ENCODE measurements around the gene CNTNAP5.

The CNTNAP5 gene

DNA sequence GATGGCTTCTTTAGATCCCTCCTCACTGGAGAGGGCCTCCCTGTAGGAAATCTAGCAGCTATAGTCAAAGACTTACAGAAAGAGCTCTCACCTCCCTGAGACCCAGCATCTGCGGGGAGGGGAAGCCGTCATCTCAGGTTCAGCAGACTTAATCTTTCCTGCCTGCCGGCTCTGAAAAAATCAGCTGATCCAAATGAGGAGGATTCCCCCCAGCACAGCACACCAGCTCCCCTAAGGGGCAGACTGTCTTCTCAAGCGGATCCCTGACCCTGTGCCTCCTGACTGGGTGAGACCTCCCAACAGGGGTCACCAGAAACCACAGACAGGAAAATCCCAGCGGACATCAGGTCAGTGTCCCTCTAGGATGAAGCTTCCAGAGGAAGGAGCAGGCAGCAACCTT is 601.9 kb downstream of the CNTNAP5 start:
- DNase-seq (ENCODE audit: low spot score), result no peak

- DNase-seq (ENCODE audit: low spot score), result no peak
Measured at GRCh38 chr2:124633812-124634211, 608.7 kb downstream of the CNTNAP5 start.

GRCh38 chr2:124639524-124639923 is 614.4 kb downstream of the CNTNAP5 start:
- no peak for DNase-seq (ENCODE audit: low spot score)

GRCh38 chr2:124640221-124640750 is 615.2 kb downstream of the CNTNAP5 start:
- DNase-seq (ENCODE audit: low spot score), result no peak

GRCh38 chr2:124646166-124646815 is 621.2 kb downstream of the CNTNAP5 start:
- no peak for DNase-seq (ENCODE audit: low spot score)

GRCh38 chr2:124647245-124647644 is 622.2 kb downstream of the CNTNAP5 start:
- DNase-seq (ENCODE audit: low spot score), result no peak

GRCh38 chr2:124647663-124648062 is 622.6 kb downstream of the CNTNAP5 start:
- DNase-seq (ENCODE audit: low spot score), result no peak

GRCh38 chr2:124649001-124649400 is 623.9 kb downstream of the CNTNAP5 start:
- no peak for DNase-seq (ENCODE audit: low spot score)

- DNase-seq (ENCODE audit: low spot score), result no peak
Measured at GRCh38 chr2:124652099-124652498, 627.0 kb downstream of the CNTNAP5 start.

DNA sequence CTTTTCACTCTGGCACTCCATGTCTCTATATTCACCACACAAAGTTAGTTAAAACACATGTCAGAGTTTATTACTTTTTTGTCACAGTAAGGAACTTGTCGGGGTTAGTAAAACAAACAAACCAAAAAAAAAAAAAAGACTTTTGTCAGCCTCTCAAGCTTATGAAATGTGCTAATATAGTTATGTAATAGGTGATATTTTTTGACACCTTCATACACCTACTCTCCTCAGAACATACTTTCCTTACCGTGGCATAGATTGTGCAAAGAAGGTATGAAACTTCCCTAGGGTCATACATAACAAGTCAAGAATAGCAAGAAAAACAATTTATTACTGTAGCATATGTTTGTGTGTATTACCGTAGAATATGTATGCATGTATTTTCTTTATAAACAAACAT is 633.3 kb downstream of the CNTNAP5 start:
- no peak for DNase-seq (ENCODE audit: low spot score)

- DNase-seq (ENCODE audit: low spot score), result no peak
Measured at GRCh38 chr2:124661558-124661957, 636.5 kb downstream of the CNTNAP5 start.

DNA sequence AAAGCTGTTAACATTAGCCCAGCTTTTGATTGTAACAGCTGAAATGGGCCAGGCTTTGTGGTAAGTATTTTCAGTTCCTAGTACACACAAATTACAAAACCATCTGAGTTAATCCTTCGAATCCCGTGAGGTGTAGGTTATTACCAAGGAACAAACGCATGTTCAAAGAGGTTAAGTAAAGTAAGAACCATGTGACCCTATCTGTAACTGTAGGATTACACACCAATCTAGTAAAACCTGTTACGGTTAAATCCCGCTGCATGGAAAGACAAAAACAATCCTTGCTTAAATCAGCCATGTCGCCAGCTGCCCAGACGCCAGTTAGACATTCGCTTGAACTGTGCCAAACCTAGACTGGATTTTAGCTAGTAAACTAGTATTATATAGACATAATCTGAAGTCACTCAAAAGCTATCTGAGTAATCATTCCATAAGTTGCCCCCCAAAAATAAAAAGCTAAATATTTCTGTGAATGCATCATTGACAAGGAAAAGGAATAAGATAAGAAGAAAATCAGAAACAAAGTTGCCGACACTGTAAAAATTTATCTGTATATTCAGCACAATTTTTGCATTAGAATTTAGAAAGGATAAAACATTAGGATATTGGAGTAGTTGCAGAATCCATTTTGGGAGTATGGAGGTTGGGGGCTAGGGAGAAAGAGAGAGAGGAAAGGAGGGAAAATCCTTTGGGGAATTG is 638.0 kb downstream of the CNTNAP5 start:
- no peak for DNase-seq (ENCODE audit: low spot score)

GRCh38 chr2:124663645-124663997 is 638.5 kb downstream of the CNTNAP5 start:
- DNase-seq (ENCODE audit: low spot score), result no peak

DNA sequence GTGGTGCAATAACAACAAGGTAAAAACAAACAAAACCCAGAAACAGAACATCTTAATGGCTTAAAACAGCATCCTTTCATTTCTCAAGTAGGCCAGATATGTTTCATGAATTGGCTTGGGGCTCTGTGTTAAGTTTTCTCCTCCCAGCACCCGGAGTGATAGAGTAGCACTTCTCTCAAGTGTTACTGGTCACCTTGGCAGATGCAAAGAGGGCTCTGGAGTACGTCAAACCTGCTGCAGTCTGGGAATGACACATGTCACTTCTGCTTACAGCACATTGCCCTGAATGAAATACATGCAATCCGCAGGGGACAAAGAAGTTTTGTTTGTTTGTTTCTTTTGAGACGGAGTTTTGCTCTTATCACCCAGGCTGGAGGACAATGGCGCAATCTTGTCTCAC is 639.3 kb downstream of the CNTNAP5 start:
- no peak for DNase-seq (ENCODE audit: low spot score)

DNA sequence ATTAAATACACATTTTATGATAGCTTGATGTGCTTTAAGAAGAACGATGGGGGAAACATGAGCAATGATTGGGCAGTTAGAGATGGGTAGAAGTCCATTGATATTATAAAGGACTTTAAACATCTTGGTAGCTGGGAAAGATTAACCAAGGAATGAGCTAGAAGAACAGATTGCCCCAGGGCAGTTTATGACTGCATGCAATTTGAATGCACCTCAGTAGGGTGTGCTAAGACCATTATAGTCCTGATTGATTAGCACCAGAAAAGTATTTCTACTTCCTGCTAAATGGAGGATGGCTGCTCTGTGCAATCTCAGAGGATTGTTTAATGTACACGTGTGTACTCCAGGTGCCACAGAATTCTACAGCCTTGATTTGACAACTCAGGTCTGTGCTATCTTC is 641.9 kb downstream of the CNTNAP5 start:
- DNase-seq (ENCODE audit: low spot score), result no peak

- DNase-seq (ENCODE audit: low spot score), result no peak
Measured at GRCh38 chr2:124668161-124668560, 643.1 kb downstream of the CNTNAP5 start.

DNA sequence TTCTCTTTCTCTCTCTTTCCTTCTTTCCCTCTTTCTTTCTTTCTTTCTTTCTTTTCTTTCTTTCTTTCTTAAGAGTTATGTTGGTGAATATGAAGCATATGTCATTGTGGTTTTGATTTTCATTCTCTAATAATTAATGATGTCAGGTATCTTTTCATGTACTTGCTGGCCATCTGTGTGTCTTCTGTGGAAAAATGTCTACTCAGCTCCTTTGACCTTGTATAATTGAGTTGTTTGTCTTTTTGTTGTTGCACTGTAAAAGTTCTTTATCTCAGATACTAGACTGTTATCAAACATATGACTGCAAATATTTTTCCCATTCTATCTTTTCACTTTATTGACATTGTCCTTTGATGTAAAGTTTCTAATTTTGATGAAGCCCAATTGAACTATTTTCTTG is 645.1 kb downstream of the CNTNAP5 start:
- DNase-seq (ENCODE audit: low spot score), result no peak

DNA sequence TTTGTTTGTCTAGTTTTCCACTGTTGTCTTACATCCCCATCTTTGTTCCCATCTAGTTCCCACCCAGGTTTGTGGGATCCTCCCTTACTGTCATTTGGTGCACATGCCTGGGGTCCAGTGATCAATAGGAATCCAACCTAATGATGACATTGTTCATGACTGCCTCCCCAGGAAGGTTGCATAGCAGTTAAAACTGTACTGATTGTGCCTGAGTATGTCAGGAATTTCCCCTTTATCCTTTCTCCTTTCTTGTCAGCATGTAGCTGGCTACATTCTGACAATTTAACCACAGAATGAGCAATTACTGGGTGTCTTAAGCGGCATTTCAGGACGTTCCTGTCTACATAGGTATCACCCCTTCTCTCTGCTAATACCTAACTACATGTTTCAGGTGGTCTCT is 653.0 kb downstream of the CNTNAP5 start:
- no peak for DNase-seq (ENCODE audit: low spot score)

DNA sequence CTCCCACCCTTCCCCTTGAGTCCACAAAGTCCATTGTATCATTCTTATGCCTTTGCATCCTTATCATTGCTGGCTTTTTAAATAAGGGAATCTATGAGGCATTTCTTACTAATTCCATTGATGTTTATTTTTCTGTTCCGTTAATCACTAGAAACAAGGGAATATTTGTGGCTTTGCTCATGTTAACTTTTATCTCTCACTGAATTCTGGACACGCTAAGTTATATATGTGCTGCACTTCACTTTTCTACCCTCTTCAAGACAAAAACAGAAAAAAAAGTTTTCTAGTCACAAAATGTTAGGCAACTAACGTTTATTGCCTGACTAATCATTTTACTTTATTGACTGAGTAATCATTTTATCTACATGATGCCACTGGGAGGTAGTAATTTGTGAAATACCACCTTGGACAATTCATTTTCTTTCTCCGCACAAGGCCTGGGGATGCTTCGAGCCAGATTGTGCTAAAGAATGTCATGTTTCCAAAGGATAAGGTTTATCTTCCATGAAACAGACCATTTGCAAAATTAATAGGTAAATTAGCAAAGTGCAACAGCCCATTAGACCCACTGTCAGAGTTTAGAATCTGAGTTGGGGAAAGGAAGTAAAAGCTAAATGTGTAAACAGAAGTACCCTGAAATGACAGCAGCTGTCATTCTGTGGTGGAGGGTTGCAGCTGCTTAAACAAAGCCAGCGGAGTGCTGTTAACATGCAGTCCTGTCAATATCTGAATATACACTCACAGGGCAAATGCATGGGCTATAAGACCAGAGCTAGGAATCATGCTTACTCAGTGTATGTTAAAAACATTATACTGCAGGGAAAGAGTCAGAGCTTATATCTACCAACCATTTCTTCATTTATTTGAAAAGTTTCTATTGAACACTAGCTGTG is 658.7 kb downstream of the CNTNAP5 start:
- no peak for DNase-seq (ENCODE audit: low spot score)

DNA sequence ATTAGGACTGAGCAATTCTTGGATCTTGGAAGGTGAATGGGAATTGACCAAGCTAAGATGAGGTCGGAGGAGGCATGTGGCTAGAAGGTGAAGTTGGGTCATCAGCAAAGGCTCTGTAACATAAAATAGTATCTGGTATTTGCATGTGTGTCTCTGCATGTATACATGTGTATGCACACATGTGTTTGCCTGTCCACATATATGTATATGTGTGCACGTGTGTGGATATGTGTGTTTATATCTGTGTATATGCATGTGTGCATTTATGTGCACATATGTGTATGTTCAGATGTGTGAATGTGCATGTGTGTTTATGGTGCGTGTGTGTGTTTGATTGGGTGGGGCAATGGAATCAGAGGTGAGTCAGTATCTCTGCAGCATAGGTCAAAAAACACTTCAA is 664.3 kb downstream of the CNTNAP5 start:
- no peak for DNase-seq (ENCODE audit: low spot score)

DNA sequence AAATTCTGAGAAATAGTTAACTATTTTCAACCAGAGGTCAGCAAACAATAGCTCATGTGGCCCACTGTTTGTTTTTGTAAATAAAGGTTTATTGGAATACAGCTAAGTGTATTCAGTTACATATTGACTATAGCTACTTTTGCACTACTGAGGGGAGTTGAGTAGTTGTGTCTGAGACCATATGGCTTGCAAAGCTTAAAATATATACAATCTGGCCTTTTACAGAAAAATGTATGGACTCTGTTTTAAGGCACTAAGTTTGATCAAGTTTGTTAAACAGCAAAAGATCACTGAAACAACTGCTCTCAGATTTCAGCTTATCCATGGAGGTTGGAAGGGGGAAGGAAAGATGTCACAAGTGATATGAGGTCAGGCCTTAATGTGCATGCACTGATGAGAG is 667.1 kb downstream of the CNTNAP5 start:
- no peak for DNase-seq (ENCODE audit: low spot score)

DNA sequence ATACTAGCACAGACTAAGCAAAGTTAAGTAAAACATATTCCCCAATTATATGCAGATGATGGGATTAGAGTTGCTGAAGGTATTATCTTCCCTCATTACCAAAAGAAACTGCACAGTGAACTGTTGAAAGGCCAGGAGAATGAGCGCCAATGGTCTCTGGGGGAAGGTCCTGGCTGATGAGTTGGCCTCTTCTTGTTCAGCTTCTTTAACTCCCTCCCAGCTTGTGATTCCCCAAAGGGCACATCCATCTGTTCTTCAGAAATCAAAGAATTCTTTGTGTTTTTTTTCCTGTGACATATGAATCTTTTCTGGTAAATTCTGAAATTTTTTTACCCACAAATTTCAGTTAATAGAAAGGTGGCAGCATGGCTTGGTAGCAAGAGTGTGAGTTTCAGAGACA is 667.6 kb downstream of the CNTNAP5 start:
- DNase-seq (ENCODE audit: low spot score), result no peak

GRCh38 chr2:124693156-124693555 is 668.1 kb downstream of the CNTNAP5 start:
- DNase-seq (ENCODE audit: low spot score), result no peak

Data from hematopoietic multipotent progenitor cell treated with erythropoietin and hydrocortisone succinate and interleukin-3 and kit ligand, for 17 days (in vitro differentiated cells).